ENCODE measurements around the gene TMEM135. TPM values are rescaled to one million over a fixed set of nuclear protein-coding genes. Genes with fewer than 3 reads are reported as not detected.

Gene TMEM135
- total RNA-seq, 1 experiment from 2014 or later, result 95.2 TPM

DNA sequence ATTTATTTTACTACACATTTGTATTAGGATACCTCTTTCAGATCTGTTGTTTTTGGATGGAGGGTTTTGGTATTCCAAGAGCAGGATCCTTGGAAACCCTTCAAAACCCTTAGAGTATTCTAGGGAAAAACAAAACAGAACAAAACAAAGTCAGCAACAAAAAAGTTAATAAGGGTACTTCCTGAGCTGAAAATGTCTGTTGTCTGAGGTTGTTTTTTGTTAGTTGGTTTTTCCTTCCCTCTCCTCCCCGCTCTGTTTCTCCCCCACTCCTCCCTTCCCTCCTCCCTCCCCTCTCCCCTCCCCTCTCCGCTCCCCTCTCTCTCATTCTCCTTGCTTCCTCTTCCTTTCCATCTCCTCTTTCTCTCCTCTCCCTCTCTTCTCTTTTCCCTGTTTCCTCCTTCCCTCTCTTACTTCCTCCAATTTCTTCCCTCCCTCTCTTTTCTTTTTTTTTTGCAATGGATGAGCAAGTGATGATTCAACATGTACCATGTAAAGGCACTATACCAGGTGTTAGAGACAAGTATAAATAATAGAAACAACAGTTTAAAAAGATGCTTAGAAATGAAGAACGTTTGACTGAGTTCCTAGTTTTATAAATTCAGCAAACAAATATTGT lies 160.6 kb downstream of the TMEM135 start:
- H3K4me3 Mint-ChIP-seq (ENCODE audit: unreplicated experiment), result no peak overlapping the region
- H3K27me3 Mint-ChIP-seq (ENCODE audit: insufficient read depth, unreplicated experiment), result no peaks in the 10 kb centered on the region
- no peak for TF ChIP-seq CTCF (IDR thresholded peaks at IDR 0.05; ENCODE audit: insufficient read depth in 1 of 2, low read depth in 1 of 2, low read length in 1 of 2, severe bottlenecking in 1 of 2, unreplicated experiment in 1 of 2)
- no peaks in the 10 kb centered on the region for H3K9me3 ChIP-seq
- ChIA-PET CTCF (no interaction called here), POLR2A (no interaction called here)
- intact Hi-C loops (cut with micrococcal nuclease; ENCODE audit: unreplicated experiment), result no loop called here
- no TSS peak for BruUV-seq (replicated peaks)
- H3K4me1 ChIP-seq, result peaks cover under 1% of the 10 kb centered on the region
- H3K4me1 Mint-ChIP-seq (ENCODE audit: low read depth, unreplicated experiment), result peaks cover 6% of the 10 kb centered on the region
- H3K9me3 Mint-ChIP-seq (ENCODE audit: unreplicated experiment), result no peaks in the 10 kb centered on the region
- H3K27ac Mint-ChIP-seq (ENCODE audit: unreplicated experiment), result no peak overlapping the region
- H3K36me3 ChIP-seq (ENCODE audit: control insufficient read depth, insufficient read depth, low read length), result no peaks in the 10 kb centered on the region
- no peak for DNase-seq
- no peak overlapping the region for H3K4me3 ChIP-seq (ENCODE audit: low read depth, low read length)
- H3K36me3 Mint-ChIP-seq (ENCODE audit: insufficient read depth, unreplicated experiment), result peaks cover 5% of the 10 kb centered on the region
- no peaks in the 10 kb centered on the region for H3K27me3 ChIP-seq (replicated peaks; ENCODE audit: control insufficient read depth, insufficient read depth, low read length)

- Histone ChIP-seq H3K4me3 (ENCODE audit: low read depth, low read length) (no peak overlapping the region), H3K4me1 (peaks cover 12% of the 10 kb centered on the region), H3K9me3 (no peaks in the 10 kb centered on the region), H3K27me3 (replicated peaks; ENCODE audit: control insufficient read depth, insufficient read depth, low read length) (no peaks in the 10 kb centered on the region), H3K36me3 (ENCODE audit: control insufficient read depth, insufficient read depth, low read length) (no peaks in the 10 kb centered on the region)
- Mint-ChIP-seq H3K4me3 (ENCODE audit: unreplicated experiment) (no peak overlapping the region), H3K27me3 (ENCODE audit: insufficient read depth, unreplicated experiment) (no peaks in the 10 kb centered on the region), H3K36me3 (ENCODE audit: insufficient read depth, unreplicated experiment) (peaks cover 6% of the 10 kb centered on the region), H3K4me1 (ENCODE audit: low read depth, unreplicated experiment) (peaks cover 13% of the 10 kb centered on the region), H3K9me3 (ENCODE audit: unreplicated experiment) (no peaks in the 10 kb centered on the region), H3K27ac (ENCODE audit: unreplicated experiment) (no peak overlapping the region)
- no TSS peak for BruUV-seq (replicated peaks)
- no peak for DNase-seq
- ChIA-PET CTCF (no interaction called here), POLR2A (no interaction called here)
- intact Hi-C loops (cut with micrococcal nuclease; ENCODE audit: unreplicated experiment), result no loop called here
- TF ChIP-seq CTCF (IDR thresholded peaks at IDR 0.05; ENCODE audit: insufficient read depth in 1 of 2, low read depth in 1 of 2, low read length in 1 of 2, severe bottlenecking in 1 of 2, unreplicated experiment in 1 of 2), result no peak
These were observed 163.6 kb downstream of the TMEM135 start for GRCh38 chr11:87201376-87201775.

GRCh38 chr11:87203907-87204602 lies 166.3 kb downstream of the TMEM135 start:
- Histone ChIP-seq H3K36me3 (ENCODE audit: control insufficient read depth, insufficient read depth, low read length) (no peaks in the 10 kb centered on the region), H3K4me1 (peaks cover 12% of the 10 kb centered on the region), H3K4me3 (ENCODE audit: low read depth, low read length) (no peak overlapping the region), H3K27me3 (replicated peaks; ENCODE audit: control insufficient read depth, insufficient read depth, low read length) (no peaks in the 10 kb centered on the region), H3K9me3 (no peaks in the 10 kb centered on the region)
- Mint-ChIP-seq H3K9me3 (ENCODE audit: unreplicated experiment) (peaks cover 12% of the 10 kb centered on the region), H3K36me3 (ENCODE audit: insufficient read depth, unreplicated experiment) (peaks cover 6% of the 10 kb centered on the region), H3K4me1 (ENCODE audit: low read depth, unreplicated experiment) (peaks cover 13% of the 10 kb centered on the region), H3K27ac (ENCODE audit: unreplicated experiment) (peak overlapping the region; percentile 67), H3K27me3 (ENCODE audit: insufficient read depth, unreplicated experiment) (no peaks in the 10 kb centered on the region), H3K4me3 (ENCODE audit: unreplicated experiment) (no peak overlapping the region)
- CTCF ChIA-PET, result no interaction called here
- no TSS peak for BruUV-seq (replicated peaks)
- POLR2A ChIA-PET, result no interaction called here
- no peak for TF ChIP-seq CTCF (IDR thresholded peaks at IDR 0.05; ENCODE audit: insufficient read depth in 1 of 2, low read depth in 1 of 2, low read length in 1 of 2, severe bottlenecking in 1 of 2, unreplicated experiment in 1 of 2)
- intact Hi-C loops (cut with micrococcal nuclease; ENCODE audit: unreplicated experiment), result no loop called here
- no peak for DNase-seq
